AG20443 (cell line): ENCODE measurements around the gene RAPGEFL1.
"Not testable (repeated sequence)": the region's sequence is repeated elsewhere in the genome, so short reads cannot be mapped to it uniquely, and the experiment has no call there.

Source experiments
- DNase-seq: peaks from one replicate; pipeline ENCODE4 v3.0.0; 2012; ENCODE audit warnings: low spot score, mixed read lengths

Gene RAPGEFL1

DNA sequence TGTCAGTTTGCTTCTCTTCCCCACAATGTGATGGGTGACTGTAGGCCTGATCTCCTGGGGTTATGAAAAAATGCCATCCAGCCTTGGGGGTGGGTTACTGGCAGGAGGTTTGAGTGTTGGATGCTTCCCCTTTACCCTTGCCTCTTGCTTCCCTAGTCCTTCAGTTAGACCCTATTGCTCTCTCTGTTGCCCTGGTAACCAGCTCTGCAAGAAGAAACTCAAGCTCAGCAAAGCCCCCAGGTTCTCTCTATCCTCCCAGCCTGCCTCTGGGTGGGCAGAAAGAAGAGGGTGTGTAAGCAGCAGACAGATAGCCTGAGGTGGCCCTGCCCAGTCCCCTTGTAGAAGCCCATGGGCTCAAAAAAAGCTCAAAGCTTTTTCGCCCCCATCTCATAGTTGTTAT, 2.8 kb upstream of the RAPGEFL1 start:
- DNase-seq = no peak

GRCh38 chr17:40175928-40176753, 1.1 kb upstream of the RAPGEFL1 start:
- DNase-seq = no peak

DNA sequence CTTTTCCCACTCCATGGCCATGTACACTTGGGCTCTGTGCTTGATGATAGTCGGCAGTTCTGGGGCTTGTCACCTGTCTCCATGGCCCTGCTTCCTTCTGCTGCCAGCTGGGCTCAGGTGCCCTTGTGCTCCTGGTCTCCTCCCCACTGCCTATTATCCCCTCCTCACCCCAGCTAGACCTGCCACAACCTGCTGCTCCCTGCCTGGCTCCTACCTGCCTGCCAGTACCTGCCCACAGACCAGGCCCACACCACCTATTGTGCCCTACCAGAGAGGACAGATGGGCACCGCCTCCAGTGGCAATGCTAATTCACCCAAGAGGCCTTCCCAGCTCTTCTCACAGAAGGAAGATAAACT, 538 bp upstream of the RAPGEFL1 start:
- DNase-seq = no peak

DNA sequence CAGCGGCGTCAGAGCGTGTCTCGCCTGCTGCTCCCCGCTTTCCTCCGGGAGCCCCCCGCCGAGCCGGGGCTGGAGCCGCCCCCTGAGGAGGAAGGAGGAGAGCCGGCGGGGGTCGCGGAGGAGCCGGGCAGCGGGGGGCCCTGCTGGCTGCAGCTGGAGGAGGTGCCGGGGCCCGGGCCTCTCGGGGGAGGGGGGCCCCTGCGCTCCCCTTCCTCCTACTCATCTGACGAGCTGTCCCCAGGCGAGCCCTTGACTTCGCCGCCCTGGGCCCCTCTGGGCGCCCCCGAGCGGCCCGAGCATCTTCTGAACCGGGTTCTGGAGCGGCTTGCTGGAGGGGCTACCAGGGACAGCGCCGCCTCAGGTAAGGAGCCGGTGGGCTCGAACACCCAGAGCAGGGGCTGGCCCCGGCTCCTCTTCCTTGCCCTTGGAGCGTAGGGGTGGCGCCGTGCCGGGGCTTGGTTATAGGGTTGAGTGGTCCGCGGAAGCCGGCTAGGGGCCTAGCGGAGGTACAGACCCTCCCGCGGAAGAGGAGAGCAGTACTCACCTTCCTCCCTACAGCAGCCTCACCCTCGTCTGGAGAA, 841 bp downstream of the RAPGEFL1 start:
- no peak for DNase-seq

GRCh38 chr17:40178660-40179059, 1.4 kb downstream of the RAPGEFL1 start:
- DNase-seq = no peak

GRCh38 chr17:40179923-40180659, 2.8 kb downstream of the RAPGEFL1 start:
- DNase-seq = peak; percentile 69

- DNase-seq = no peak
These were observed 3.4 kb downstream of the RAPGEFL1 start for GRCh38 chr17:40180694-40181093.

- DNase-seq = no peak
These were observed 3.9 kb downstream of the RAPGEFL1 start for GRCh38 chr17:40181205-40181604.

DNA sequence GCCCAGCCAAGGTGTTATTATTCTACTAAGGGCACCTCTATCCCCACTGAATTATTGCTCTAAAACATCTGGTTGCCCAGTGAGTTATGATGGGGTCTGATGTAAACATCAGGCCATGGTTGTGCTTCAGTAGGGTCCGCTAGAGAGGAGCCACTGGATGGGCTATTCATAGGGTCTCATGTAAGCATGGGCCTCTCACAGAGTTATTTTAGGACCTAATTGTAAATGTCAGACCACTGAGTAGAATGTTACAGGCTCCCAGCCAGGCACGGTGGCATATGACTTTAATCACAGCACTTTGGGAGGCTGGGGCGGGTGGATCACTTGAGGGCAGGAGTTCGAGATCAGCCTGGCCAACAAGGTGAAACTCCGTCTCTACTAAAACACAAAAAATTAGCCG, 5.3 kb downstream of the RAPGEFL1 start:
- DNase-seq = no peak

- no peak for DNase-seq
These were observed 10.0 kb downstream of the RAPGEFL1 start for GRCh38 chr17:40187238-40187637.

GRCh38 chr17:40188694-40189093, 11.4 kb downstream of the RAPGEFL1 start:
- DNase-seq = no peak

DNA sequence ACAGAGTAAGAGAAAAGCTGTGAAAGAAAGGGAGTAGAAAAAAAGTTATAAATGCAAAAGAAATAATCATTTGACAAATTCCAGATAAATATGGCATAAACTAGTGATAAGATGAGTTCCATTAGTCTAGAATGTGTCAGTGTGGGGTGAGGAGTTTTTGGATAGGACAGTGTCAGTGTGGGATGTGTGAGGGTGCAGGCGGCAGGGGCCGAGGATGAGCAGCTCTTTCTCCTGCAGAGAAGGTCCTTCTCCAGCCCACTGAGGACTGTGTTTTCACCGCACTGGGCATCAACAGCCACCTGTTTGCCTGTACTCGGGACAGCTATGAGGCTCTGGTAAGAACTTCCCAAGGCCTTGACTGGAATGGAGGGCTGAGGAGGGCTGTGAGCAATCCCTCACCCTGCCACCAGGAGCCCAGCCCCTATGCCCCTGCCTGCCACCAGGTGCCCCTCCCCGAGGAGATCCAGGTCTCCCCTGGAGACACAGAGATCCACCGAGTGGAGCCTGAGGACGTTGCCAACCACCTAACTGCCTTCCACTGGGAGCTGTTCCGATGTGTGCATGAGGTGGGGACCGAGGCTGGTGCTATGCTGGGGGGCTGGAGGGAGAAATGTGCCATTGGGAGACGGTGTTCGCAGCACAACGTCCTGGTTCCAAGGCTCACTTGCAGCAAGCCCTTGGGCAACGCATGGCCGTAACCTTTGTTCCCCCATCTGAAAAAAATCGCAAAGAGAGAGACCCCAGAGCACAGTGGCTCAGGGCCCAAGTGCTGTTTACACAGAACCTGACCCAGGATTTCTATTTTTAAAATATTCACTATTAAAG, 13.1 kb downstream of the RAPGEFL1 start:
- no peak for DNase-seq

DNA sequence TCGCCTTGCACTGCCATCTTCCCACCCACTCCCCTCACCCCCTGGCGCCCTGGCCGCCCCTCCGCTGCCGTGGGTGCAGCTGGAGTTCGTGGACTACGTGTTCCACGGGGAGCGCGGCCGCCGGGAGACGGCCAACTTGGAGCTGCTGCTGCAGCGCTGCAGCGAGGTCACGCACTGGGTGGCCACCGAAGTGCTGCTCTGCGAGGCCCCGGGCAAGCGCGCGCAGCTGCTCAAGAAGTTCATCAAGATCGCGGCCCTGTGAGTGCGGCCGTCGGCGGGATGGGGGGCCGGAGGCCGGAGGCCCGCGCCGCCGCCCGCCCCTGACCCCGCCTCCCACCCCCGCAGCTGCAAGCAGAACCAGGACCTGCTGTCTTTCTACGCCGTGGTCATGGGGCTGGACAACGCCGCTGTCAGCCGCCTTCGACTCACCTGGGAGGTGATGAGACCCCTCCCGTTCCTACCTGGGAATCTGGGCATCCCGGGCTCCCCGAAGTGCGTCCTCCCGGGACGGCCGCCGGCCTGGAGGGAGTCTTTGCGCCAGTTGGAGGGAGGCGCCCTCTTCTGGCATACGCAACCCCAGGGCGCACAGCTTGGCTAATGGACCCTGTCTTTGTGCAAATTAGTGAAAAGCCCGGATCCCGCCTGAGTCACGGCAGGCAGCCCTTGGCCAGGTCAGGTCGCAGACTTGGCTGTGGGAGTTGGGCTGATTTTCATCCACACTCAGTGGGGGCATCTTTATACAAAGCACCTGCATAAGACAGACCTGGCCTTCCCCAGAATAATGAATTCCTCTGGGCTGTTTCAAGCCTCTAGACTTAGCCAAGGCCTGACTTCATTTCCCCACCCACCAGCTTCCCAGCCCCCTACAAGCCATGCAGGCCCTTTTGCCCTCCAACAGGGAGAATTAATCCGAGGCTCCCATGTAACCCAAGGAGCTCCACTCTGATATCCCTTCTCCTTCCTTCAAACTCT, 14.3 kb downstream of the RAPGEFL1 start:
- DNase-seq = peak; percentile 90

DNA sequence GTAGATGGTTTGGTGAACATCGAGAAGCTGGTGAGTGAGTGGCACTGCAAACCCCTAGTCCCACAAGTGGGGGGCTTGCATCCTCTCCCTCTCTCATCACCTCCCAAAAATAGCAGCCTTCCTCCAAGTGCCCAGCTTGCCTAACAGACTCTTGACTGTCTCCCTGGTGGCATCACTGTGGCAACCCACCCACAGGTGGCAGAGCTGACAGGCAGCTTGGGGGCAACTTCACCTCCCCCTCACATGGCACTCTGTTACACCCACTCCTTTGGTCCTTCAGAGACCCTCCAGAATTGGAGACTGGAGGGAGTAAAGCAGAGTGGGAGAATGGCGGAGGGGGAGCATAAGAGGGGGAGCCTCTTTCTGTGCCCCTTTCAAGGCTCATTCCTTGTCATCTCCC, 15.7 kb downstream of the RAPGEFL1 start:
- no peak for DNase-seq

DNA sequence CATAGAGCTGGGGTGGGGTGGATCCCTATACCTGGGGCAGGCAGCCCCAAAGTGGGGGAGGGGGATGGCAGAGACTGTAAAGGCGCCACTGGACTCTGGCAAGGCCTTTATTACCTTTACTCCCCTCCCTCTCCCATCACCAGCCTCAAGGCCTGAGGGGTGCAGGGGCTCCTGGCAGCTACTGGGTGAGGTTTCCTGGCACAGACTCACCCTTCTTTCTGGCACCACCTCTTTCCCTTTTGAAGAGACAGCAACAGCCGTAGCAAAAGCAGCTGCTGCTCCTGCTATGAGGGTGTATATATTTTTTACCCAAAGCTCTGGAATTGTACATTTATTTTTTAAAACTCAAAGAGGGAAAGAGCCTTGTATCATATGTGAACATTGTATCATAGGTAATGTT, 17.6 kb downstream of the RAPGEFL1 start:
- DNase-seq = no peak

- DNase-seq = no peak
These were observed 20.3 kb downstream of the RAPGEFL1 start for GRCh38 chr17:40197550-40197949.

GRCh38 chr17:40197965-40198456, 20.7 kb downstream of the RAPGEFL1 start:
- DNase-seq = not testable (repeated sequence)

- DNase-seq = no peak
These were observed 21.3 kb downstream of the RAPGEFL1 start for GRCh38 chr17:40198576-40198975.

GRCh38 chr17:40203131-40203530, 25.9 kb downstream of the RAPGEFL1 start:
- no peak for DNase-seq

- DNase-seq = not testable (repeated sequence)
These were observed 28.9 kb downstream of the RAPGEFL1 start for GRCh38 chr17:40206193-40206592.
